Femur (tissue), 1 donor: ENCODE data around the gene RNF138.
"Not testable (repeated sequence)": the region's sequence is repeated elsewhere in the genome, so short reads cannot be mapped to it uniquely, and the experiment has no call there.

Source experiments
- DNase-seq: peaks from one replicate; pipeline ENCODE4 v3.0.0-alpha.2; 2017

The RNF138 gene, protein sequence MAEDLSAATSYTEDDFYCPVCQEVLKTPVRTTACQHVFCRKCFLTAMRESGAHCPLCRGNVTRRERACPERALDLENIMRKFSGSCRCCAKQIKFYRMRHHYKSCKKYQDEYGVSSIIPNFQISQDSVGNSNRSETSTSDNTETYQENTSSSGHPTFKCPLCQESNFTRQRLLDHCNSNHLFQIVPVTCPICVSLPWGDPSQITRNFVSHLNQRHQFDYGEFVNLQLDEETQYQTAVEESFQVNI

DNA sequence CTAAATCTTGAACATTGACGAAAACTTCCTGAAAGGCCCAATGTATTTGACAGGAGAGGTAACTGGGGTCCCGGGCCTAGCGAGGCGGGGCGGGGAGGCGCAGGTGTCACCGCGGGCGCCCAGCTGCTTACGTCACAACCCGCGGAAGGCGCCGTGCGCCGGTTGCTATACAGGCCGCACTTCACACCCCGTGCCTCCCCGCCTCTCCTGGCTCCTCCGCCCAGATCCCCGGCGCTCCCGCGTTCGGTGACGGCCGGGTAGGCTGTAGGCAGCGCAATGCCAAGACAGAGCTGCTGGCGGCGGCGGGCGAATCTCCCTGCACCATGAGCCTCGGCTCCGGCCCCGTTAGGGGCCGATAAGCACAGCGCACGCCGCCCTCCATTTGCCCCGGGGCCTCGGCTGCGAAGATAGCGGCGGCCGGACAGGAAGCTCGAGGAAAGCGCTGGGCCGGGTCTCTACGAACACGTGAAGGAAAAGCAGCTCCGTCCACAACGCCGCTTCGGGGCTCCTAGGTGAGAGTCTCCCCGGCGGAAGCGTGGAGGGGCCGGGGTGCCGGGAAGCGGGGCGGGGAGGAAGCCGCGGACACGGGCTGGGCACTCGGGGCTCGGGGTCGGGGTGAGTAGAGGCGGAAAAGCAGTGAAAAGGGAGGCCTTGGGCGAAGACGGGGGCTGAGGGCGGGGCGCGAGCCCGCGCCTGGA, at the start of gene RNF138:
RNF138 (plus strand) TSS at position 151 of the 698 bp plus-strand sequence. CDS start 903 bp downstream, outside the sequence.
- DNase-seq, result peak; percentile 91

DNA sequence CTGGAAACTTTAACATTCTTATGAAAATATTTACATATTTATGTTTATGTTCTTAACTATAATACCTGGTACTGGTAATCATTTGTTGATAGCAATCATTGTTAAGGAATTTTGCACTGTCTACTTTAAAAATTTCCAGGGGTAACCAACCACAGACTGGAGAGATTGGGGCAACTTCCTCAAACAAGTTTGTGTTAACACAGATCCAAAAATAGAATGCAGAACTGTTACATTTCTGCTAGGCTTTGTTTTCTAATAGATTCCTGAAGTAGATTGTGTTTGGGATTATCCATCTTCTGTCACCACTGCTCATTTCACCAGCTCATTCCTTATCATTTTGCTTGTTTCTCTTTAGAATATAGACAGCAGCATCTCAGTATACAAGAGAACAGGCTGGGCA, 49.3 kb upstream of the RNF138 start:
- DNase-seq, result no peak

DNA sequence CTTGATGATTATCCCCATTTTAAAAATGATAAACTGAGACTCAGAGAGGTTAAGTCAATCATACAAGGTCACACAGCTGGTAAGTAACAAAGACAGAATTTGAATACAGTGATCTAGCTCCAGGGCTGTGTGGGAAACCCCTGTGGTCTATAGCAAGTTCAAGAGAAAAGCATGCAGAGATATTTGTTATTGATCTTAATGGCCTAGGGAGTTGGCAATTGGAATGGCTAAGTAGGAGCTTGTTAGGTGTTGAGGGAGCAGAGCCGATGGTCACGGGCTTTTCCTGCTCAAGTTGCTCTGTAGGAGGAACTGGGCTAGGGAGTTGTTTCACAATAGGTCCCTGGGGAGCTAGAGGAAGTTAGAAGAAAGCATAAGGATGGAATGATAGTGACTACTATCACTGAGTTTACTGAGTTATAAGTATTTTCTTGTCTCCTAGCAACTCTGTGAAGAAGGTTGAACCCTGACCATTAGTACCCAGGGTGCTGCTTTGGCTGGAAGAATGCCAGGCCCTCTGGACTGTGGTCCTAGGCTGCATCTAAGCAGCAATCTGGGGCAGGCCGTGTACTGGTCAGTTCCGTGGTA, 43.1 kb upstream of the RNF138 start:
- DNase-seq, result peak; percentile 22

DNA sequence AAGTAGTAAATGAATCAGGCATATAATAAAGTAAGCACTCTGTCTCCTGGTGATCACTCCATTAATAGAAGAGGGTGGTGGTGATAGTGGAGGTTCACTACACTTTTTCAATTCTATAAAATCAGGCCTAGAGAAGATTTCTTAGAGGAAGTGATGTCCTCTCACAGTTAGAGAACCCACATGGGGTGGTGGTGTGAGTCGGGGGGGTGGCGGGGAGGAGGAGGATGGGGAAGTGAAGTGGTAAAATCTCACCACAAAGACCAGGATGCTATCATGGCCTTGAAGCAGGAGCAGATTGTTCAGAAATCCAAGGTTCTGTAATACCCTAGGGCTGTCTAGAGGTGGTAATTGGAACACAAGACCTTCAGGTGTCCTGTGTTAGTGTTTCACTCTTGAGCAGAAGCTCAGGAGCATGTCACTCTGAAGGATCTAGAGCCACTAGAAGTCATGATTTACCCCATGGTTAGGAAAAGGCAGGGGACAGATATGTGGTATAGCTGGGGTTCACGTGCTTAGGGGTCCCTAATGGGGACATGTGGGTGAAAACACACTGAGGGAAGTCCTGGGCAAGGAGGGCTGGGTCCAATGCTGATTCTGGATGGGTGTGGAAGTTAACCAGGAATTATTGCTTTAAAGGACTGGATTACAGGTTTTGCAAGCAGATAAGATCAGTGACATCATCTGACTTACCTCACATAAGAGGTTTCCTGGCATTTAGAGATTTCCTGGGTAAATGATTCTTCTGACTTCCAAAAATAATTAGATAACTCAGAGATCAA, 42.1 kb upstream of the RNF138 start:
- DNase-seq, result peak; percentile 24

DNA sequence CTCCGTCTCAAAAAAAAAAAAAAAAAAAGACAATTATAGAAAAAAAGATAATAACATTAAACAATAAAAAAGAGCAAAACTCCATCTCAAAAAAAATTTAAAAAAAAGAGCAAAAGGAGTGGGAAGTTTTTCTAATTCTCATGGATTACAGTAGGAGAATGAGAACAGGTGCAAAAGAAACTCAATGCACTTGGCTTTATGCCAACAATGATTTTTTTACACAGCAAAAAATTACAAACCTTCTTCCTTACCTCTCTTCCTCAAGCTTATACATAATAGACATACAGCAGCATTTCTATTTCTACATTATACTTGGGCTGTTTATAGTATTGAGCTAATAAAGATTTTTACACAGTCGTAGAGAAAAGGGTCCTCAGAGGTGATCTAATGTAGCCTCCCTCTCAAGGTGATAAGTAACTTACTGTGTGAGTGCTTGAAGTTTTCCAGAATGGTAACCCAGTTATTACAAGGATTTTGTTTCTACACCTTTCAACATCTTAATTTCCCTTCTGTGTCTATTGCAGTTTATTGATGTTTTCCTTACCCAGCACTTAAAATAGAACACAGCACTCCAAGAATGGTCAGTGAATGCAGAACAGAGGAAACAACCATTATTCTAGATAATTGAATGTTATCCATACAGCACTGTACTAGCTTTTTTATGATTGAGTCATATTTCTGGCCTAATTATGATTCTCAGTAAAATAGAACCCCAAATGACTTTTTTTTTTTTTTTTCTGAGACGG, 34.9 kb upstream of the RNF138 start:
- no peak for DNase-seq

DNA sequence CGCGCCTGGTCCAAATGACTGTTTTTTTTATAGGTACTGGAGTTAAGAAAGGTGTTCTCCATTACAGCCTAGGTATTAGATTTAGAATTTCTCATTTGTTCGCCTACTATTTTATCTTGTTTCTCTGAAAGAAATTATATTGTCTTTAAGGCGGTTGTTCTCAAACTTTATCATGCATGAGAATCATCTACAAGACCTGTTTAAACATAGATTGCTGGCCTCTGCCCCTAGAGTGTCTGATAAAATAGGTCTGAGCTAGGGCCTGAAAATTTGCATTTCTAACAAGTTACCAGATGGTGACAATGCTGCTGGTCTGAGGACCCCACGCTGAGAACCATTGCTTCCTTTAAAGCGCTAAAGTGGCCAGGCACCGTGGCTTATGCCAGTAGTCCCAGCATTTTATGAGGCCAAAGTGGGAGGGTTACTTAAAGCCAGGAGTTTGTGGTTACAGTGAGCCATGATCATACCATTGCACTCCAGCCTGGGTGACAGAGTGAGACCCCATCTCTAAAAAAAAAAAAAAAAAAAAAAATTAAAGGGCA, 34.0 kb upstream of the RNF138 start:
- no peak for DNase-seq

DNA sequence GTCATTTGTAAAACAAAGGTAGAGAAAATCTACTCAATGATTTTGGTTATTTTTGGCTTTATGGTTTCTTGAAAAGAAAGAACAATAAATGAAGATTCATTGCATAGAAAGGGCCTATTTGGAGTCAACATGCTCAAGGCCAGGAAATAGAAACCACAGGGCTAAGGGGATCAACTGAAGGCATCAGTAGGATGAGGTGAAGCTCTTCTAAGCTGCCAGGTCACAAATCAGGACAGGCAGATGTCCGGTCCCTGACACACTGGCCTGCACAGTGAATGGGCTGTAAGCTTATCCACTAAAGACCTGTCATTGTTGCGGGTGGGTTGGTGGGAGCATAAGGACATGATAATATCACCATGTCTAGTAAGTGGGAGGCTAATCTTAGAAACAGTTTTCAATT, 31.6 kb upstream of the RNF138 start:
- DNase-seq, result no peak

DNA sequence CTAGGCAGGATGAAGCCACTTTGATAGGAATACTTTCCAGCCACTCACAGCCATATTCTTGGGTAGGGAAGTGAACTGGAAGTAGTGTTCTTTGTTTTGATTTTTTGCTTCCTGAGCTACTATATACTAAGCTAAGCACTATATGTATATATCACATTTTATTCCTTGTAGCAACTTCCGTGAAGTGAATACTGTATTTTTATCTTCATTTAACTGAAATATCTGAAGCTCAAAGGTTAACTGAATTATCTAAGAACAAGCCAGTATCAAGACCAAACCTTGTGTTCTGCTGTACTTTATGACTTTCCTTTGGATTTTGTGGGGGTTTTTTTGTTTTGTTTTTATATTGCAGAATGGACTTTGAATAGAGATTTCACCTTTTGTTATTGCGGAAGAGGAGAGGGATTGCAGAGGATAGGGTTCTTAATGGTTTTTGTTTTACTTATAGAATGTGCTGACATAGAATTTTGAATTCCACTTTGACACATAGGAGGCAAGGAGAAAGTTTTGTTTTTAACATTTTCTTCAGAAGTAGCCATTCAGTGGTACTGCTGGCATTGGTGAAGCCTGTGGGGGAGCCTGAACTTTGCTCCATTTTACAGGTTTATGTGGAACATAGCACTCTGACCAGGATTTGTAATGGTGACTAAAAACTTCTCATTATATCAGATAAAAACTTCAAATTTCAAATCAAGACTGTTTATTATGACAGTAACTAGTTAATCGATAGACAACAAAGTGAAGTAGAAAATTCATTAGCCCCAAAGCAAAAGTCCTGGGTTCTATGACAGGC, 24.1 kb upstream of the RNF138 start:
- no peak for DNase-seq

DNA sequence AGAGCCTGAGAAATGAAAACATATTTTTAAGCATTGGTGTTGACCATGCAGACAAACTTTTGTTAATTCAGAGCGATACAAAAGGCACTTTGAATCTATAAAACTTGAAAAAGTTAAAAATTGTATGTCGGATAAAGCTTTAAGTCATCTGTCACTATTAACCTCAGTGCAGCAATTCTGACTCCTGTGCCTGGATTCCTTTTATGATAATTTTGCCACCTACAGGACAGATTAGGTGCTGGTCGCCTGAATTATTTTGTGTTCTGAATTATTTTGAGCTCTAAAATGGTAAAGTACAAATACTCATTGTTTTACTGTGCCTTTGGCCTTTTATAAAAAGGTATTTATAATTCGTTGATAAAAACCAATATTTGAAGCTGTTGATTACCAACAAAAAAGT, 19.4 kb upstream of the RNF138 start:
- DNase-seq, result no peak

DNA sequence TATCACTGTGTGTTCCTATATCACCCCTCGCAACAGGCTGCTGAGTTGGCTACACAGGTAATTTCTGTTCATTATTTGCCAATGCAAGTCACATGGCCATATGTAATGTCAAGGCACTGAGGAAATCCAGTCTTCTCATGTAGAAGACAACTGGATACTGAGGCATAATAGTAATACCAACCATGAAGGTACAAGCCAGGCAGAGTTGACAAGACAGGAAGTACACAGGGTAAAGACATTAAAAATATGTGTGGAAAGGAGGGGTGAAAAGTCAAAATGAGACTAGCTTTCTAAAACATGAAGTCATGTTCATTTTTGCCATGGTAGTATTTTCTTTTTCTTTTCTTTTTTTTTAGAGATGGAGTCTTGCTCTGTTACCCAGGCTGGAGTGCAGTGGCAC, 17.5 kb upstream of the RNF138 start:
- no peak for DNase-seq

DNA sequence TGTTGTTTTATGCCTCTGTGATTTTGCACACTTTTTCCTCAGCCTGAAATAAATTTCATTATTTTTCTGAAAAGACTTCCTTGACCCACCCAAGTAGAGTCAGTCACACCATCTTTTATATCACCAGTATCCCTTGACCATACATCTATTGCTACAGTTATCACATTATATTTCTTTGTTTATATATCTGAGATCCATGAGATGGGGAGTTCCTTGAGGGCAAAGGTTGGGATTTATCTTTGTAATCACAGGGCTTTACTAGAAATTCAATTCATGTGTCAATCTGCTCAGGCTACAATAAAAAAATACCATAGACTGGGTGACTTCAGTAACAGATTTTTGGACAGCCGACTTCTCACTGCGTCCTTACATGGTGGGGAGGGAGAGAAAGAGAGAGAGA, 12.8 kb upstream of the RNF138 start:
- no peak for DNase-seq

DNA sequence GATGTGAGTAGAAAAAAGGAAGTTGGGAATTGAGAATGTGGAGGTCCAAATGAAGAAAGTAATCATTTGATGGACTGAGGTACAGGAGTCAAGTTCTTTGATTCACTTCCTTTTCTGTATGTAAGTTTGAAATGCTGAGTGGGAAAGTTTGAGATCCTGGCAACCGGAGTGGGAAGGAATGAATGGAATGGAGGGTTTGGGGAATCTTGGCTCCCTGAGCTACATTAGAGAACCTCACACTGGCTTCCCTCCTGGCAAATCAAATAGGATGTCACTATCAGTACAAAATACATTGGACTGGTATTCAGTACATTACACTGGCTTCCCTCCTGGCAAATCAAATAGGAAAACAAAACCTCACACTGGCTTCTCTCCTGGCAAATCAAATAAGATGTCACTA, 9.8 kb upstream of the RNF138 start:
- DNase-seq, result no peak

DNA sequence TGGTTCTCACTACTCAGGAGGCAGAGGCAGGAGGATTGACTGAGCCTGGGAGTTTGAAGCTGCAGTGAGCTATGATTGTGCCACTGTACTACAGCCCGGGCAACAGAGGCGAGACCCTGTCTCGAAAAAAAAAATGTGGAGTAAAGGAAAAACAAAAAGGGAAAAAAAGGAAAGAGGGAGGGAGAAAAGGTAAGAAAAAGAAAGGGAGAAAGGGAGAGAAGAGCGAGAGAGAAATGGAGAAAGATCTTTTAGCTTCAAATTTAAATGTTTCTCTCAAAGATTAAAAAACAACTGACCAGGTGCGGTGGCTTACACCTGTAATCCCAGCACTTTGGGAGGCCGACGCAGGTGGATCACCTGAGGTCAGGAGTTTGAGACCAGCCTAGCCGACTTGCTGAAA, 7.9 kb upstream of the RNF138 start:
- DNase-seq, result no peak

DNA sequence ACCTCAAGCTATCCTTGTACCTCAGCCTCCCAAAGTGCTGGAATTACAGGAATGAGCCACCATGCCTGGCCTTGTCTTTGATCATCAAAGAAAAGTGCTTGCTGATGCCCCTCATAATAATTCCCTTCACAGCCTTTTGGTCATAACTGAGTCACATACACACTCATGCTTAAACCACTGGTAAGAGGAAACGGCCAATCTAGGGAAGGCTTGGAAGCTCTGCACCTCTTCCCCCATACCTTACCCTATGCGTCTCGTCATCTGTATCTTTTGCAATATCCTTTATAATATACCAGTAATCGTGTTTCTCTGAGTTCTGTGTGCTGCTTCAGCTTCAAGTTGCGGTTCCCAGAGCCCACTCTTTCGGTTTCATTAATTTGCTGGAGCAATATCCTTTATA, 4.8 kb upstream of the RNF138 start:
- DNase-seq, result no peak

DNA sequence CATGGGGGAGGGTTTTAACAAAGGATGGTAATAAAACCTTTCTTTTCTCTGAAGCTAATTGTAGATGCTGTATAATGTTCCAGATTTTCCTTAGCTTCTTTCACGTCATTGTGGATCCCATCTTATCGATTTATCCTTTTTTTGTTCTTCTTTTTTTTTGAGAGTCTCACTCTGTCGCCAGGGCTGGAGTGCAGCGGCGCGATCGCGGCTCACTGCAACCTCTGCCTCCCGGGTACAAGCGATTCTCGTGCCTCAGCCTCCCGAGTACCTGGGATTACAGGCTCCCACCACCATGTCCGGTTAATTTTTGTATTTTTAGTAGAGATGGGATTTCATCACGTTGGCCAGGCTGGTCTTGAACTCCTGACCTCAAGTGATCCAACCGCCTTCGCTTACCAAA, 843 bp upstream of the RNF138 start:
- not testable (repeated sequence) for DNase-seq

DNA sequence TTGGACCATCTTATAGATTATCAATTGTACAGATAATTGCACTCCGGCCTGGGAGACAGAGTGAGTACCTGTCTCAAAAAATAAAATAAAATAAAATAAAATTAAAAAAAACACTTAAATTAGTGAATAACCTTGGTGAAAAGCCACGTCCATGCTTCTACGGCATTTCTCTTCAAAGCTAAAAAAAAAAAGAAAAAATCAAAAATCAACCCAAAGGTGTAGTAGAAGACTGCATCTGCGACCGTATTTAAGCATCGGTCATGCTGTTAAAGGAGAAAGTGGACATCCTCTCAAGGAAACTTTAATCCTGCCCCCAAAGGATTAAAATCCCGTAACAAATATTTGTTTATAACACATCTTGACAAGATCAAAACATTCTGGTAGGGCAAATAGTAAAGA, 350 bp upstream of the RNF138 start:
- DNase-seq, result no peak

DNA sequence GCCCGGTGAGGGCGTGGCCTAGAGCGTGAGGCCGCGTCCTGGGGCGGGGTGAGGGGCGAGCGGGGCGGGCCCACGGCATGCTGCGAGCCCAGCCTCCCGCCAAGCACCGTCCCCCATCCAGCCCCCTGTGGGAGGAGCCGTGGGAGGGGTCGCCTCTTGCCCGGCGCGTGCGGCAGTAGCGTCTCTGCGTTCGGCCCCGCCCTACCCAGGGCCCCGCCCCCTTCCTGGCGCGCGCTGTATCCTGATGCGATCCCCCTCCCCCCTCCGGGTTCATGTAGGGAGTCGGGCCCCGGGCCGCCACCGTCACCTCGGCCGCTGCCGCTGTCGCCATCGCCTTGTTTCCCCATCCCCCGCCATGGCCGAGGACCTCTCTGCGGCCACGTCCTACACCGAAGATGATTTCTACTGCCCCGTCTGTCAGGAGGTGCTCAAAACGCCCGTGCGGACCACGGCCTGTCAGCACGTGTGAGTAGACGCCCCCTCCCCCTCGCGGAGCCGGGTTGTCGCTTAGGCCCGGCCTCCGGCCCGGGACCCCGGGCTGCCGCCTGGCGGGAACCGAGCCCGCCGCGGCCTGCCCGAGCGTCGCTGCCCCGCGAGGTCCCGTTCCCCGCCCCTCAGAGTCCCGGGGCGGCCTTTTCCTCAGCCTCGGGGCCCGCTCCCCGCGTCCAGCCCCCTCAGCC, 888 bp downstream of the RNF138 start:
- peak; percentile 100 for DNase-seq

DNA sequence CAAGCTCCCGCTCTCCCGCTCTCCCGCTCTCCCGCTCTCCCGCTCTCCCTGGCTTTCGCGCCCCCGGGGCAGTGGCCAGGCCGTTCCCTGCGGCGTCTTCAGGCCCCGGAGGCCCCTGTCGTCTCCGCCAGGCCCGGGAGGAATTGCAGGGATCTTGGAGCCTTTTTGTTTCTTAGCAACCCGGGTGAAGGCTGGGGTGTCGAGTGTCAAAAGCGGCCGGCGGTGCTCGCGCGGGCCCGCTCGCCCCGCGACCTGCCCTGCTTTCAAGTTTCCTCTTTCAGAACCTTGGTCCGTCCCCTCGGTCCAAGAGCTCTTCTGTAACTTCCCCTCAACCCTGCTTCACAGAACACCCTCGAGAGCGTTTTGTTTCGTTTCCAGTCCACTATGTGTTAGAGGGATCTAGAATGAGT, 1.4 kb downstream of the RNF138 start:
- DNase-seq, result peak; percentile 77

DNA sequence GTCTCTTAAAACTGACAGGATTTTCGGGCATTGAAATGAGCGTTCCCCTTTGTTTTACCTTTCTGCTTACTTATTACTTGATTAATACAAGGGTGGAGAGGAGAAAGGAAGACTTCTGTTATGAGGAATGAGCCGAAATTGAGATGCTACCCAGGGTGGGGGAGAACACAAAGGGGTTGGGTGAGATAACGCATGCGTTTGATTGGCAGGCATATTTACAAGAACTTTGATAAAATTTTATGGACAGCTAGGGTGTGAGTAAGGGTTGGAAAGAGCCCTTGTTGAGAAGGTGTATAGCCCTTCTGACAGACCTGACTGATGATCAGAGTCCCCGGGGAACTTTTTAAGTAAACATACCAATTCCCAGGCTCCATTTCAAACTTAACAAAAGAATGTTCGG, 1.8 kb downstream of the RNF138 start:
- DNase-seq, result no peak

DNA sequence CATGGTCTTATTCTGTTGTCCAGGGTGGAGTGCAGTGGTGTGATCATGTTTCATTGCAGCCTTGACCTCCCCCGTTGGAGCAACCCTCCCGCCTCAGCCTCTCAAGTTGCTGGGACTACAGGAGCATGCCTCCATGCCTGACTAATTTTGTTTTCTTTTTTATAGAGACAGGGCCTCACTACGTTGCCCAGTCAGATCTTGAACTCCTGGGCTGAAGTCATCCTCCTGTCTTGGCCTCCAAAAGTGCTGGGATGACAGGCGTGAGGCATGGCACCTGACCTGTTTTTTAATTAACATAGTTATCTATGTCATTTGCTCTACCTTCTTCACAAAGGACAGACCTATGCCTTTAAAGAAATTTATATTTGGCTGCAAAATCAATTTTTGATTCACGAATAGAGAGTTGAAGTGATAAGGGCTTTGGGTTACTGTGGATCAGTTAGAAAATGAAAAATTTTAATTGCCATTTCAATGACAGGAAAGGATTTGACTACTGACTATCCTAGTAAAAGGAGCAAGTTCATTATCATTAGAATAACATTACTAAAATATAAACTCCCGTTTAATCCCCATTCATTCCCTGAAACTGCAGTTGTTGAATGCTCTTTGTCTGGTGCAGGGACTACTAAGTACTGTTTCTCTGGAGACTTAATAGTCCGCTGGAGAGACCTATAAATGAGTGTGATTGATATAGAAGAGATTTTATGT, 3.7 kb downstream of the RNF138 start:
- no peak for DNase-seq

DNA sequence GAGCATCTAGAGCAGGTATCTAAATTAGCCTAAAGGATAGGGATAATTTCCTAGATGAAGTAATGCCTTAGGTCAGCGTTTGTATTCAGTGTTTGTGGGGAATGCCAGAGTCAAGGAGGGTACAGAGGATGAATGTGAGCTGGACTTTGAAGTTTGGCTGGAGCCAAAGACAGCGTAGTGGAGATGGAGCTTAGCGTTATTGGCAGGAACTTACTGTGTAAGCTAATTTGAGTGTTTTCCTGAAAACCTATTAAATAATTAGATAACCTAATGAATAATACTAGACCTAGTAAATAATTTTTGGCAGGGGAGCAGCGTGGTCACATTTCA, 4.2 kb downstream of the RNF138 start:
- DNase-seq, result no peak
